Gastroesophageal sphincter (tissue), 4 donors: Measurements from ENCODE around the gene DEFB119. TPM values are rescaled to one million over a fixed set of nuclear protein-coding genes. Genes with fewer than 3 reads are reported as not detected.

Experiments used
- ATAC-seq: fragments of 150-250 bp; one replicate; pipeline ENCODE4 v1.9.1; 2016; ENCODE audit warnings: mild to moderate bottlenecking, moderate library complexity
- H3K27ac ChIP-seq, 4 donors: fragments of 200-600 bp; sonication (generic) in 3 of 4; 1 replicate in 3 of 4; 2 replicates in 1 of 4; pipeline ENCODE4 v1.5.1; 2016 to 2019
- H3K27me3 ChIP-seq: fragments of 200-600 bp; sonication (generic); one replicate; pipeline ENCODE4 v1.5.1; 2019
- H3K36me3 ChIP-seq, 2 donors: fragments of 200-600 bp; sonication (generic); one replicate each; pipeline ENCODE4 v1.5.1; 2019; ENCODE audit warnings: control low read depth in 1 of 2
- H3K4me1 ChIP-seq, 3 donors: fragments of 200-600 bp; sonication (generic); 1 replicate in 2 of 3; 2 replicates in 1 of 3; pipeline ENCODE4 v1.5.1; 2016 to 2019; ENCODE audit warnings: control low read depth in 2 of 3
- H3K4me3 ChIP-seq, 2 donors: fragments of 200-600 bp; sonication (generic); one replicate each; pipeline ENCODE4 v1.5.1; 2019; ENCODE audit warnings: mild to moderate bottlenecking in 1 of 2, moderate library complexity in 1 of 2
- H3K9me3 ChIP-seq, 3 donors: fragments of 200-600 bp; sonication (generic); one replicate each; pipeline ENCODE4 v1.5.1; 2017 to 2019; ENCODE audit warnings: control low read depth in 2 of 3
- CTCF ChIP-seq, 4 experiments: fragments of 200-600 bp in 2 of 4; fragments of 450-650 bp in 2 of 4; sonication (generic) in 1 of 4; IDR thresholded peaks; one replicate each; pipeline ENCODE4 v1.5.1; 2017 to 2019; ENCODE audit warnings: antibody characterized with exemption in 4 of 4, mild to moderate bottlenecking in 2 of 4, moderate library complexity in 2 of 4
- EP300 ChIP-seq: sonication (generic); formaldehyde crosslinking; IDR thresholded peaks from one replicate; pipeline ENCODE4 v1.6.1; 2017; ENCODE audit warnings: antibody characterized with exemption, mild to moderate bottlenecking
- POLR2A ChIP-seq, 2 donors: fragments of 450-650 bp; IDR thresholded peaks; one replicate each; pipeline ENCODE4 v1.6.1; 2017; ENCODE audit warnings: antibody characterized with exemption in 2 of 2, mild to moderate bottlenecking in 2 of 2, moderate library complexity in 1 of 2
- POLR2AphosphoS5 ChIP-seq: sonication (generic); formaldehyde crosslinking; IDR thresholded peaks from one replicate; pipeline ENCODE4 v1.6.1; 2017; ENCODE audit warnings: antibody characterized with exemption
- WGBS, 2 donors: methylation state at CpG; one replicate each; pipeline ENCODE4 v1.1.5; 2018; ENCODE audit warnings: low coverage in 1 of 2; 5-methylcytosine and 5-hydroxymethylcytosine counted together
- total RNA-seq, 4 donors: library from RNA; depleted of rRNA; stranded (reverse); fragments of >200 nt; gene quantifications; one replicate each; pipeline ENCODE4 v1.1.0, GENCODE V29; 2016

DEFB119 gene
- total RNA-seq, 4 donors from 2014 or later = not detected

GRCh38 chr20:31415653-31416052 is 25.3 kb upstream of the DEFB119 start:
- WGBS, 2 donors = 79 to 87% methylated on average over 2 of the region's 2 CpGs
- Histone ChIP-seq H3K27ac (no peak overlapping the region), H3K4me1 (no peaks in the 10 kb centered on the region), H3K4me3 (no peak overlapping the region), H3K27me3 (peaks cover 10% of the 10 kb centered on the region), H3K36me3 (no peaks in the 10 kb centered on the region), H3K9me3 (no peaks in the 10 kb centered on the region)
- TF ChIP-seq POLR2AphosphoS5 (no peak), CTCF (IDR thresholded peaks at IDR 0.05) (no peak), EP300 (no peak), POLR2A (IDR thresholded peaks at IDR 0.05) (no peak)
- ATAC-seq = no peak

DNA sequence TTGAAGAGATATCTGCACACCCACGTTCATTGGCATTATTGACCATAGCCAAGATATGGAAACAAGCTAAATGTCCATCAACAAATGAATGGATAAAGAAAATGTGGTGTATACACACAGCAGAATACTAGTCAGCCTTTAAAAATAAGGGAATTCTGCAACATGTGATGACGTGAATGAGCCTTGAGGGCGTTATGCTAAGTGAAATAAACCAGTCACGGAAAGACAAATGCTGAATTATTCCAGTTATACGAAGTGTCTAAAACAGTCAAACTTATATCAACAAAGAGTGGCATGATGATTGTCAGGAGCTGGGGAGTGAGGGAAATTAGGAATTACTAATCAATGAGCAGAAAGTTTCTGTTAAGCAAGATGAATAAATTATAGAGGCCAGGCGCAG is 24.0 kb upstream of the DEFB119 start:
- 62 to 81% methylated on average over 6 of the region's 6 CpGs for WGBS, 2 donors
- peaks cover 10% of the 10 kb centered on the region for H3K27me3 ChIP-seq
- no peaks in the 10 kb centered on the region for H3K9me3 ChIP-seq
- no peak overlapping the region for H3K27ac ChIP-seq
- no peaks in the 10 kb centered on the region for H3K4me1 ChIP-seq
- H3K36me3 ChIP-seq = no peaks in the 10 kb centered on the region
- TF ChIP-seq POLR2AphosphoS5 = no peak
- TF ChIP-seq CTCF (IDR thresholded peaks at IDR 0.05) = no peak
- TF ChIP-seq EP300 = no peak
- no peak for TF ChIP-seq POLR2A (IDR thresholded peaks at IDR 0.05)
- no peak overlapping the region for H3K4me3 ChIP-seq
- ATAC-seq = no peak

DNA sequence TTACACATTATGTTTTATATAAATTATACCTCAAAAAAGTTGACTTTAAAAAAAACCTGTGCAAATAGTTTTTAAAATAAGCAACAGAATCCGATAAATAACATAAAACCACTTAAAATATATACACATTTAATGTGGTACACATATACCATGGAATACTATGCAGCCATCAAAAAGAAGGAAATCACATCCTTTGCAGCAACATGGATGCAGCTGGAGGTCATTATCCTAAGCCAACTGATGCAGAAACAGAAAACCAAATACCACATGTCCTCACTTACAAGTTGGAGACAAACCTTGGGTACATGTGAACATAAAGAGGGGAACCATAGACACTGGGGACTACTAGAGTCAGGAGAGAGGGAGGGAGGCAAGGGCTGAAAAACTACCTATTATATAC is 19.6 kb upstream of the DEFB119 start:
- no peak for ATAC-seq
- H3K4me1 ChIP-seq = no peaks in the 10 kb centered on the region
- TF ChIP-seq POLR2AphosphoS5 (no peak), POLR2A (IDR thresholded peaks at IDR 0.05) (no peak), CTCF (IDR thresholded peaks at IDR 0.05) (no peak), EP300 (no peak)
- H3K4me3 ChIP-seq = no peak overlapping the region
- peaks cover 10% of the 10 kb centered on the region for H3K27me3 ChIP-seq
- no peaks in the 10 kb centered on the region for H3K36me3 ChIP-seq
- WGBS, 2 donors = 27 to 50% methylated on average over 1 of the region's 1 CpG
- no peaks in the 10 kb centered on the region for H3K9me3 ChIP-seq
- no peak overlapping the region for H3K27ac ChIP-seq

- no peak for ATAC-seq
- WGBS, 2 donors = 38% methylated on average over 3 of the region's 3 CpGs
Measured at GRCh38 chr20:31406115-31406514, 15.7 kb upstream of the DEFB119 start, which contains the start of gene DEFB121. Gene DEFB121, minus strand, starts transcription at chr20:31406215. Its CDS starts 63 bp downstream, at chr20:31406152.

More at GRCh38 chr20:31406115-31406514, 15.7 kb upstream of the DEFB119 start, which contains the start of gene DEFB121:
- H3K9me3 ChIP-seq = no peaks in the 10 kb centered on the region
- no peaks in the 10 kb centered on the region for H3K4me1 ChIP-seq
- no peak within 1 kb of the TSS for H3K4me3 ChIP-seq
- no peak for TF ChIP-seq CTCF (IDR thresholded peaks at IDR 0.05)
- H3K27me3 ChIP-seq = peaks cover 11% of the 10 kb centered on the region
- no peaks in the 10 kb centered on the region for H3K36me3 ChIP-seq
- H3K27ac ChIP-seq = no peak within 1 kb of the TSS
